ENCODE results near the gene RHOC. TPM values are rescaled to one million over a fixed set of nuclear protein-coding genes. Genes with fewer than 3 reads are reported as not detected.
"Not testable (repeated sequence)": the region's sequence is repeated elsewhere in the genome, so short reads cannot be mapped to it uniquely, and the experiment has no call there.

Gene RHOC
- 69.5 TPM for total RNA-seq

DNA sequence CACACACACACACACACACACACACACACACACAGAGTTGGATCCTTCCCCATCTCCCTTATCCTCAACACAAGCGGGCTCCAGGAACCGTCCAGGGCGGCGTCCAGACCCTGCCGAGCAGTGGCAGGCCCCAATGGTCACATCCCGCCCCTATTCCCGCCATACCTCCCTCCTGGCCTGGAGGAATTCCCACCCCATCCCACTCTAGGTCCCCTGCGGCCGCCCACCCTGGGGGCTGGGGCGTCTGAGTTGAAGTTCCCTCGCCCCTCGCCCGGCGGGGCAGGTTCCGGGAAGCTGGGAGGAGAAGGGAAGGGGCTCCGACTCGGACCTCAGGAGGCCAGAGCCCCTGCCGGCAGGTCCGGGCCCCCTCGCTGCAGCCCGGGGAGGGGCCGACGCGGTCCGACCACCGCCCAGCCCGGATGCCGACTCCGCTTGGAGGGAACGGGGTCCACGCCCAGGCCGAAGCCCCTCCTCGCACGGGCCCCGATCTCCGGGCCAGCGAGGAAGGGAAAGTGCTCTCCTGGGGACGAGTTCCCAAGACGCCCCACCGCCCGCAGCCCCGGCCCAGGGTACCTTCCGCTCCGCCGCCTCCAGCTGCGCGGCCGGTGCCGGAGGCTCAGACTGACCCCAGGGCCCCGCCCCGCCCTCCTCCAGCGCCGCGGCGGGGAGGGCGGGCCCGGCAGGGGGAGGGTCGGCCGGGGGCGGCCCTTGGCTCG lies at the start of gene RHOC:
RHOC (minus strand) TSS at position 623 of the 716 bp plus-strand sequence. CDS start 3,328 bp downstream, outside the sequence.
- ATAC-seq: peak; percentile 62

- no peak for ATAC-seq
Measured at GRCh38 chr1:112754116-112754628, 47.2 kb upstream of the RHOC start.

- ATAC-seq: no peak
Measured at GRCh38 chr1:112748396-112748795, 41.5 kb upstream of the RHOC start.

DNA sequence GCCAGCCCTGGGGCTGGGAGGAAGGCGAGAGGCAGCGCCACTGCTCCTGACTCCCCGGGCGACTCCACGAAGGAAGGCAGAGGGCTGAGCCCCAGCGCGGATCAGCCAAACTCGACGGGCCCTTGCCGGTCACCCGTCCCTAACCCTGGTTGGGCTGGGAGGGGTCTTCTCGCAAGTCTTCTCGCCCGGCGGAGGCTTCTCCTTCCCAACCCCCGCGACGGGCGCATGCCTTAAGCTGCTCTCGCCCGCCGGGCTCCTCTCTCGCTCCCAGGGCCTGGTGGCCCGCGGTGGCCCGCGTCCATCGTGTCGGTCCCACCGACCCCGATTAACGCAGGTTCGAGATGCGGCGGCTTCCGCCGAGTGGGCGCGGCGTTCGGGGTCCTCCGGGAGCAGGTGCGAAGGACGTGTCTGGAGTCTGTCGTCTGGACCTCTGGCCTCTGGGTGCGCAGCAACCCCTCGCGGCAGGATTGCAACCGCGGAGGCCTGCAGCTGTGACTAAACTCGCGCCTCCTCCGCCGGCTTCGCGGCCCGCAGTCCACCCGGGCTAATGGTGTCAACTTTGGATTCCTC lies 37.2 kb upstream of the RHOC start:
- peak; percentile 66 for ATAC-seq

DNA sequence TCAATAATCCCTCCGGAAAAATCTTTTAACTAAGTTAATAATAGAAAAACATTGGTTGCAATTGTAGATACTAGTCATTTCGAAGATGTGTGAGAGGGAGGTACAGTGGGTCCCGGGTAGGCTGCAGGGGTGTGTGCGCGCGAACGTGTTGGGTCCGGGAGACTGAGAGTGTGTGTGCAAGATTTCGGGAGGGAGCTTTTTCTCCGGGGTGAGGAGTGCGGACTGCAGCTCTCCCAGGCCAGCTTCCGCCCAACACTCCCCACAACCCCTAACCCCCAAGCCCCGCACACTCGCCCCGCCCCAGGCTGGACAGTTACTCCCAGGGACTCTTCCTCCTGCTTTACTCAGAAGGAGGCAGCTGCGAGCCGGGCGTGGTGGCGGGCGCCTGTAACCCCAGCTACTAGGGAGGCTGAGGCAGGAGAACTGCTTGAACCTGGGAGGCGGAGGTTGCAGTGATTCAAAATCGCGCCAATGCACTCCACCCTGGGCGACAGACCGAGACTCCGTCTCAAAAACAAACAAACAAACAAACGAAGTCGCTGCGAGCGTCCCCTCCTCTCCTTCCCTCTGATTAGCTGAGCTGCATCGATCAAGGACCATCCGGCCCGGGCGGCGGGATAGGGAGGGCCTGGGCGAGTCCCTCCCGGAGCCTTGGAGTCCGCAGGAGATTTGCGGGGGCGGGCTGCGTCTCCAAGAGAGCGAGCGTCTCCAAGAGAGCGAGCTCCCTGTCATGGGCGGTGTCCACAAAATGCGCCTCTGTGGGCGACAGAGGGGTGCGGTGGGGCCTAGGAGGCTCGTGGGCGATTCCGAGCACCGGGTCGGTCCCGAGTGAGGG lies 36.5 kb upstream of the RHOC start:
- ATAC-seq: peak; percentile 48

GRCh38 chr1:112737573-112737972 lies 30.6 kb upstream of the RHOC start:
- no peak for ATAC-seq

GRCh38 chr1:112735752-112736151 lies 28.8 kb upstream of the RHOC start:
- peak; percentile 85 for ATAC-seq

- no peak for ATAC-seq
Measured at GRCh38 chr1:112731451-112731850, 24.5 kb upstream of the RHOC start.

DNA sequence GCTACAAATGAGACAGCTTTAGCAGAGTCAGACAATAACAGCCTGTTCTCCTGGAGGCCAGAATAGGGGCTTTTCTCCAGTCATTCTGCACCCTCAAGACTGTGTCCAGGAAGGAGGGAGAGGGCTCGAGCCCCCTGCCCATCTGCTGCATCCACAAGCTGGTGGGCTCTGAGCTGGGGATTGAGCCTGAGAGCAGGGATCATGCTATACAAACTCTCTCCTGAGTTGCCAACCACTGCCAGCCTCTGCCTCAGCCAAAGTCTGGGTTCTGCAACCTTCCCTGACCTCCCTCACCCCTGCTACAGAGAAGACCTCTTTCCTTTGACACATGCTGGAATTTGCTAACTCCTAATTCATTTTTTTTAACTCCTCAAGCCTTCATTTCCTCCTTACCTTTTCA lies 23.0 kb upstream of the RHOC start:
- no peak for ATAC-seq

GRCh38 chr1:112729011-112729410 lies 22.1 kb upstream of the RHOC start:
- ATAC-seq: not testable (repeated sequence)

DNA sequence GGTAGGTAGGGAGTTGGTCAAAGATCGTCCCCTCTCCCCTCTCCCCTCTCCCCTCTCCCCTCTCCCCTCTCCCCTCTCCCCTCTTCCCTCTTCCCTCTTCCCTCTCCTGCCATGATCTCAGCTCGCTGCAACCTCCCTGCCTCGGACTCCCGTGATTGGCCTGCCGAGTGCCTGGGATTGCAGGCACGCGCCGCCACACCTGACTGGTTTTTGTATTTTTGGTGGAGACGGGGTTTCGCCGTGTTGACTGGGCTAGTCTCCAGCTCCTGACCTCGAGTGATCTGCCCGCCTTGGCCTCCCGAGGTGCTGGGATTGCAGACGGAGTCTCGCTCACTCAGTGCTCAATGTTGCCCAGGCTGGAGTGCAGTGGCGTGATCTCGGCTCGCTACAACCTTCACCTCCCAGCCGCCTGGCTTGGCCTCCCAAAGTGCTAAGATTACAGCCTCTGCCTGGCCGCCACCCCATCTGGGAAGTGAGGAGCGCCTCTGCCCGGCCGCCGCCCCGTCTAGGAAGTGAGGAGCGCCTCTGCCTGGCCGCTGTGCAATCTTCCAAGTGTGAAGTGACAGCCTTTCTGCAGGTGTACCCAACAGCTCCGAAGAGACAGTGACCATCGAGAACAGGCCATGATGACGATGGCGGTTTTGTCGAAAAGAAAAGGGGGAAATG lies 21.5 kb upstream of the RHOC start:
- not testable (repeated sequence) for ATAC-seq

DNA sequence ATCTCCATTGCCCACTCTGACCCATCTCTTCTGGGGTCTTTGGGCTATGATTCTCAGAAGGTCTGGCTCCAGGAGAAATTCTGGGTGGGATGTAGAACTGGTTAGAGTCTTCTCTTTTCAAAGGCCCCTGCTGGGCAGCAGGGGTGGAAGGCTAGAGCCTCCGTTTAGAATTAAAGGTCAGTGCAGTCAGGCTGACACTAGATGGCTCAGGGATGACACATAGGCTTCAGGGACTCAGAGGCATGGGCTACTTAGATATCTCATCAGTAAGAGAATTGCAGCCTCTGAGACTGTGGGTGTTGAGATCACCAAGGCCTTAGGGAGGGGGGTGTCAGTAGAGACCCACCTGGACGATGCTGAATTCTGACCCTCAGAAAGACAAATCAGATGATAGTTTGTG lies 20.8 kb upstream of the RHOC start:
- ATAC-seq: no peak

GRCh38 chr1:112724240-112724639 lies 17.3 kb upstream of the RHOC start:
- ATAC-seq: not testable (repeated sequence)

DNA sequence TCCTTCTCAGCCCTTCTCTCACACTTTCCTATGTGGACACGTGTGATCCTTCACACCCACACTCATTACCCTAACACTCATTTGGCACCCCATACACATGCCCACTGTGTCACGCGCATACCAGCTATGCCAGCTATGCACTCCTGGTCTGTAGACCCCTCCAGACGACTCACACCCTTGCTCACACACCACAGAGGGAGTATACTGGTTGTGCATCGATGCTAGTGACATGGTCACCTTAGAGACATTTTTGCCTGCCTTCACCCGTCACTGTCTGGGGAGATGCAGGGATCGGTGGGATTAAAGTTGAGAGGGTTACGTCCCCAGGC lies 16.5 kb upstream of the RHOC start:
- ATAC-seq: no peak

DNA sequence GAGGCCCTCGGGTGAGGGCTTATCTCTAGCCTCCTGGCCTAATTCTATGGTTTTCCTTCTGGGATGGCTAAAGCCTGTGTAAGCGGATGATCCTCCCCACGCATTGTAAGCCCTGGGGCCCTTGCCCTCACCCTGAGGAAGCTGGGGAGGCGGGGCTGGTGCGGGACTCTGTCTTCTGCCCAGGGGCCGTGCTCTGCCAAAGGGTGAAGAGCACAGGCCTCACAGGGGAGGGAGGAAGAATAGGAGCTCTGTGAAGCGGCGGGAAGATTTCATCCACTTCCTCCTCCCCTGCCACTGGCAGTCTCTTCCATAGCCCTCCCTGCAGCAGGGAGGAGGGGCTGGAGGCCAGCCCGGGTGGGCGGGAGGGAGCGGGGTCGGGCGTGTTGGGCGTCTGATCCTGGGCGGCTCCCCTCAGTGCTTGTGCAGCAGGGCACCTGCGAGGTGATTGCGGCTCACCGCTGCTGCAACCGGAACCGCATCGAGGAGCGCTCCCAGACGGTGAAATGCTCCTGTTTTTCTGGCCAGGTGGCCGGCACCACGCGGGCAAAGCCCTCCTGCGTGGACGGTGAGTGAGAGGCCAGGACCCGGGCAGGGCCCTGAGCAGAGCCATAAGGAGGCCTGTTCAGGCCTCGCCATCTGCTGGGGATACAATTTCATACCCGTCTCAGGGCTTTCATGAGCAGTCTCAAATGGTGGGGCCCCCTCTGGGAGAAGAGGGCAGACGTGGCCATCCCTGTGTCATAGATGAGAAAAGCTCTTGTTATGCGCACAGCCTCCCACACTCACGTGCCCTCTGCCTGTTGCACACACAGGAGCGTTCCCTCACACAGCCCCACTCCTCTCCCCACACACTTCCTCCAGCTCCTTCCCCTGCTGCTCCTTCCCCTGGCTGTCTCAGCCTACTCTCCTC lies 15.9 kb upstream of the RHOC start:
- no peak for ATAC-seq

DNA sequence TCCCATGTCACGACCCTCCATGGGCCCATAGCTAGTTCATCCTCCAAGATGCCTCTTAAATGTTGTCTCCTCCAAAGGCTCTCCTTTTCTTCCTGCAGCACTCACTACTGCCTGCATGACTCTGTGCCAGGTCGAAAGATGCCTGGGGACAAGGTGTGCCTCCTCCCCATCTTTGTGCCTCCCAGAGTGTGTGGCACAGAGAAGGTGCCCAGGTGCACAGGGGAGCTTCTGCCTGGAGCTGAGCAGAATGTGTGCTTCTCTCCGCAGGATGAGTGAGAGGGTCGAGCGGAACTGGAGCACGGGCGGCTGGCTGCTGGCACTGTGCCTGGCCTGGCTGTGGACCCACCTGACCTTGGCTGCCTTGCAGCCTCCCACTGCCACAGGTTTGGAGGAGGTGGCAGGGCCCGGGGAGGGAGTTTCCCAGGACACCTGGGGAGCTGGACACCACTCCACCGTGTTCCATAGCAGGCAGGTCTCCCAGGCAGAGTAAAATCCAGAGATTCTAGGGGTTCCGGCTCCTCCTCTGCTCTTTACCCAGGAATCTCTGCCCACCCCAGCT lies 15.1 kb upstream of the RHOC start:
- no peak for ATAC-seq

DNA sequence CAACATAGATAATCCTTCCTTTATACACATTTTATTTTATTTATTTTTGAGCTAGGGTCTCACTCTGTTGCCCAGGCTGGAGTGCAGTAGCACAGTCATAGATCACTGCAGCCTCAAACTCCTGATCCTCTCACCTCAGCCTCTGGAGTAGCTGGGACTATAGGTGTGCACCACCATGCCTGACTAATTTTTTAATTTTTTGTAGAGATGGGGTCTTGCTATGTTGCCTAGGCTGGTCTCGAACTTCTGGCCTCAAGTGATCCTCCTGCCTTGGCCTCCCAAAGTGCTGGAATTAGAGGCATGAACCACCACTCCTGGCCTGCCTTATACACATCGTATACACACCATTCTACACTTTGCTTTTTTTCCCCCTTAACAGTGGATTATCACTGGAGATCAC lies 14.4 kb upstream of the RHOC start:
- not testable (repeated sequence) for ATAC-seq

DNA sequence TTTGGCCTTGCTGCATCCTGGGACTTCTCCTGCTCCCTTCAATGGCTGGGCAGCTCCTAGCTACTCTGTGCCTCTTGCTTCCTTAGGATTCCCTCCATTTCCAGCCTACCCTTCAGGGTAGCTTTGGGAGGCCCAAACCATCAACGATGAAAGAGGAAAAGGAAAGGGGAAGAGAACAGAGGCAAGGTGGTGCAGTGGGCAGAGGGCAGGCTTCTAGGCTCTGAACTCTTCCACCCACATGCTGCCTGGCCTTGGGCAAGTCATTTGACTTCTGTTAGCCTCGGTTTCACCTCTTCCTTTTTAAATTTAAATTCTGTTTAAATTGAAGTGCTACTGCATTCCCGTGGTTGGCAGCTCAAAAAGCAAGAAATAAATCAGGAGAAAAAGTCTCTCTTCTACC lies 13.9 kb upstream of the RHOC start:
- no peak for ATAC-seq

- ATAC-seq: no peak
Measured at GRCh38 chr1:112719706-112720105, 12.8 kb upstream of the RHOC start.

DNA sequence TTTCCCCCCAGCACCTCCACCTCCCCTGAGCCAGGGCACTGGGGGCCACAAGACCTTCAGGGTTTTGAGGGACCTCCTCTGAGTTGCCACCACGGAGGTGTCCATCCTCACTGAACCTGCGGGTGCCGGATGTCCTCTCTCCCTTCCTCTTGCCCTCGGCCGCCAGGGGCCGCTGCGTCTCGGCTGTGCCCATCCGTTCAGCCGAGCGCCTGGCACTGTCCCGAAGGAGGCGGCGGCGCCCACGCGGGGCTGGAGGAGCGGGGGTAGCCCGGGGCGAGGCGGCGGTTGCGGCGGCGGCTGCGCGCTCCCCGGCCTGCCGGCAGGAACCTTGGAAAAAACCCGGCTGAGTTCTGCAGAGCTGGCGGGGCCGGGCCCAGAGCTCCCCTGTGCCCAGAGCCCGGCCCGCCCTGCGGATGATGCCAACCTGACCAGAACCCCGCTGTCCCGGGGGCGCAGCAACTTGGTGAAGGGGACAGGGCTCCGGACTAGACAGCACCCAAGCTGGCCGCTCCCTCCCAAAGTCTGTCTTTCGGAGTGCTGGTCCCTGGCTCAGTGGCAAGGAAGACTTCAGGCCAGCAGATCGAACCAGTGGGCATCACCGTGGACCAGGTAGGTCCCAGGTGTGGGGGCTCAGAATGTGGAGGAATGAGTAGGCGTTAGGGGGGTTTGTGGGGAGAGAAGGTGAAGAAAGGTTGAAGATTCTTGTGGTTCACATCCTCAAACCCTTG lies 11.9 kb upstream of the RHOC start:
- ATAC-seq: peak; percentile 27

Data from esophagus mucosa (tissue), 1 donor.